Subcutaneous abdominal adipose tissue (tissue), 5 donors: ENCODE measurements around the gene RDX.
A peak's percentile ranks its signal among the peaks of the same experiment; 100 is the strongest.

ENCODE experiments used
- H3K27ac ChIP-seq: one replicate; pipeline ENCODE4 v1.7.0; 2013; ENCODE audit warnings: low read depth, mild to moderate bottlenecking, inconsistent platforms, low read length, moderate library complexity
- H3K27me3 ChIP-seq, 5 donors: one replicate each; pipeline ENCODE4 v1.7.0; 2013; ENCODE audit warnings: low read length in 5 of 5, inconsistent platforms in 1 of 5; ENCODE audit not compliant: control insufficient read depth in 5 of 5, insufficient read depth in 4 of 5
- H3K36me3 ChIP-seq, 5 donors: one replicate each; pipeline ENCODE4 v1.7.0; 2013; ENCODE audit warnings: low read length in 5 of 5; ENCODE audit not compliant: control insufficient read depth in 5 of 5, insufficient read depth in 5 of 5
- H3K4me1 ChIP-seq, 5 donors: one replicate each; pipeline ENCODE4 v1.7.0; 2013; ENCODE audit warnings: low read length in 5 of 5, mild to moderate bottlenecking in 3 of 5, moderate library complexity in 1 of 5; ENCODE audit not compliant: control insufficient read depth in 5 of 5, insufficient read depth in 5 of 5
- H3K4me3 ChIP-seq, 5 donors: one replicate each; pipeline ENCODE4 v1.7.0; 2013; ENCODE audit warnings: low read length in 5 of 5, low read depth in 1 of 5
- H3K9ac ChIP-seq, 5 donors: one replicate each; pipeline ENCODE4 v1.7.0; 2013; ENCODE audit warnings: low read length in 5 of 5, mild to moderate bottlenecking in 4 of 5, moderate library complexity in 3 of 5
- H3K9me3 ChIP-seq, 5 donors: one replicate each; pipeline ENCODE4 v1.7.0; 2013; ENCODE audit warnings: low read length in 5 of 5; ENCODE audit not compliant: control insufficient read depth in 5 of 5
- donor health status: healthy.
- donor health status: healthy.
- donor health status: healthy.
- donor health status: healthy.
- donor health status: healthy.

The RDX gene

DNA sequence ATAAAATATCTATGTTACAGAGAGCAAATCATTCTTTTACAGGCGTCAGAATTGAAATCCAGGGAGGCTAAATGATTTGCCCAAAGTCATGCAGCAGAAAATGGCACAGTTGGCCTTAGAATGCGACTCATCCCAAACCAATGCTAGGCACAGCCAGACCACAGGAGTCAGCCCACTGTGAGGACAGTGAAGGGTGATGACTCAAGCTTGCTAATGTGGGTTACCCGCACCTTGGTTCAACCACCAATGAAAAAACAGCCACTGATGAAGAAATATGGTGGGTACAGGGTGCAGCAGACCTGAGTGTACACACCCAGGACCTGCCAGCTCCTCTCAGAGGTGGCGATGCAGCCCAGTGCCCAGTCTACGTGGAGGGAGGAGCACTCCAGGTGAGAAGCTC, 113.5 kb downstream of the RDX start:
- Histone ChIP-seq H3K4me3 (no peak overlapping the region), H3K27ac (no peak overlapping the region), H3K9me3 (no peaks in the 10 kb centered on the region), H3K9ac (no peak overlapping the region), H3K4me1 (no peaks in the 10 kb centered on the region), H3K27me3 (no peaks in the 10 kb centered on the region), H3K36me3 (peaks cover 0 to 2% (median 0%) of the 10 kb centered on the region in 5 donors)

GRCh38 chr11:110179064-110179463, 117.3 kb downstream of the RDX start:
- no peak overlapping the region for H3K27ac ChIP-seq
- H3K36me3 ChIP-seq = no peaks in the 10 kb centered on the region
- no peak overlapping the region for H3K9ac ChIP-seq
- peaks cover 0 to 9% (median 7%) of the 10 kb centered on the region in 5 donors for H3K4me1 ChIP-seq
- no peaks in the 10 kb centered on the region for H3K27me3 ChIP-seq
- no peaks in the 10 kb centered on the region for H3K9me3 ChIP-seq
- no peak overlapping the region for H3K4me3 ChIP-seq

GRCh38 chr11:110177086-110177456, 119.3 kb downstream of the RDX start:
- H3K36me3 ChIP-seq = no peaks in the 10 kb centered on the region
- H3K27ac ChIP-seq = no peak overlapping the region
- H3K4me1 ChIP-seq = peaks cover 0 to 13% (median 7%) of the 10 kb centered on the region in 5 donors
- no peak overlapping the region for H3K9ac ChIP-seq
- no peaks in the 10 kb centered on the region for H3K27me3 ChIP-seq
- no peaks in the 10 kb centered on the region for H3K9me3 ChIP-seq
- H3K4me3 ChIP-seq = no peak overlapping the region

GRCh38 chr11:110176366-110177085, 119.9 kb downstream of the RDX start:
- H3K27me3 ChIP-seq = no peaks in the 10 kb centered on the region
- no peaks in the 10 kb centered on the region for H3K36me3 ChIP-seq
- no peaks in the 10 kb centered on the region for H3K9me3 ChIP-seq
- peaks cover 0 to 13% (median 7%) of the 10 kb centered on the region in 5 donors for H3K4me1 ChIP-seq
- no peak overlapping the region for H3K9ac ChIP-seq
- H3K27ac ChIP-seq = no peak overlapping the region
- H3K4me3 ChIP-seq = no peak overlapping the region

GRCh38 chr11:110174645-110175310, 121.6 kb downstream of the RDX start:
- Histone ChIP-seq H3K4me1 (peaks cover 0 to 13% (median 7%) of the 10 kb centered on the region in 5 donors), H3K27ac (no peak overlapping the region), H3K9ac (peak overlapping the region in 1 of 5 donors; percentile 70), H3K9me3 (no peaks in the 10 kb centered on the region), H3K27me3 (no peaks in the 10 kb centered on the region), H3K4me3 (peak overlapping the region in 3 of 5 donors; percentile 48 to 72 (median 58)), H3K36me3 (no peaks in the 10 kb centered on the region)

GRCh38 chr11:110173811-110174644, 122.4 kb downstream of the RDX start:
- peak overlapping the region; percentile 32 to 72 (median 52) for H3K4me3 ChIP-seq
- no peaks in the 10 kb centered on the region for H3K36me3 ChIP-seq
- peaks cover 0 to 13% (median 7%) of the 10 kb centered on the region in 5 donors for H3K4me1 ChIP-seq
- H3K9me3 ChIP-seq = no peaks in the 10 kb centered on the region
- no peaks in the 10 kb centered on the region for H3K27me3 ChIP-seq
- no peak overlapping the region for H3K27ac ChIP-seq
- H3K9ac ChIP-seq = peak overlapping the region in 1 of 5 donors; percentile 70

DNA sequence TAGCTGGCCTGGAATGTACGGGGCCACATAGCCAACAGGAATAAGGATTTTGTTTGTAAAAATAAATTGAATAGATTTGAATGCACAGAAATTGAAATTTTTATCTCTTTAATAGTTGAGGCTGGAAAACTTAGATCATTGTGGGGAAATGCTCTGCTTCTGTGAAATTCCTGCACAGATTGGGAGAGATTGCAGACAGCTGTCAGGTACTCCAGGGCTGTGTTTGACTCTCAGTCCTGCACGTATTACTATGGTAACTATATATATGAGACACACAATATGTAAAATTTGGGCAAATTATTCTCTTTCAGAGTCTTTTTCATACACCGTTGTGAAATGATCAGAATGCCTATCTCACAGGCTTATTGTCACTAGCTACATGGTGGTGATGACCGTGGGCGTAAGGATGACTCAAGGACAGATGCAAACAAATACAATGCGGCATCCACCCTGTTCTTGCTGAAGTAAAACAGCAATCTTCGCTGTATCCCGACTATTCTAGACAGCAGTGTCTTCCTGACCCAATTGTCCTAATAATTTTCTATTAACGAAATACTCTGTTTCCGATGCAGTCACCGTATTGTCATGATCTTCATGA, 123.8 kb downstream of the RDX start:
- Histone ChIP-seq H3K9ac (no peak overlapping the region), H3K9me3 (no peaks in the 10 kb centered on the region), H3K27me3 (no peaks in the 10 kb centered on the region), H3K4me1 (peaks cover 0 to 13% (median 7%) of the 10 kb centered on the region in 5 donors), H3K27ac (no peak overlapping the region), H3K4me3 (no peak overlapping the region), H3K36me3 (no peaks in the 10 kb centered on the region)

- no peak overlapping the region for H3K4me3 ChIP-seq
- no peaks in the 10 kb centered on the region for H3K9me3 ChIP-seq
- H3K36me3 ChIP-seq = peaks cover 0 to 11% (median 9%) of the 10 kb centered on the region in 5 donors
Observed at GRCh38 chr11:110169738-110170137, 126.7 kb downstream of the RDX start.

GRCh38 chr11:110168033-110168803, 128.2 kb downstream of the RDX start:
- Histone ChIP-seq H3K4me3 (no peak overlapping the region), H3K9me3 (no peaks in the 10 kb centered on the region), H3K9ac (no peak overlapping the region), H3K27me3 (no peaks in the 10 kb centered on the region), H3K36me3 (peaks cover 4 to 25% (median 17%) of the 10 kb centered on the region in 5 donors), H3K4me1 (no peaks in the 10 kb centered on the region), H3K27ac (no peak overlapping the region)

More at GRCh38 chr11:110169738-110170137, 126.7 kb downstream of the RDX start:
- Histone ChIP-seq H3K9ac (no peak overlapping the region), H3K27ac (no peak overlapping the region), H3K27me3 (no peaks in the 10 kb centered on the region), H3K4me1 (peaks cover 0 to 11% (median 7%) of the 10 kb centered on the region in 5 donors)
